H4 (cell line): ENCODE measurements around the gene PGS1. TPM values are rescaled to one million over a fixed set of nuclear protein-coding genes. Genes with fewer than 3 reads are reported as not detected.

Experiments used
- DNase-seq: peaks from one replicate; pipeline ENCODE4 v3.0.0-alpha.2; 2015; ENCODE audit warnings: low spot score
- total RNA-seq: library from RNA; depleted of rRNA; stranded (reverse); fragments of >200 nt; shearing (Covaris generic); gene quantifications from 2 replicates; pipeline ENCODE4 v1.2.3, GENCODE V29; 2014

PGS1 gene
- total RNA-seq, 1 experiment from 2014 or later, result 20.4 TPM

DNA sequence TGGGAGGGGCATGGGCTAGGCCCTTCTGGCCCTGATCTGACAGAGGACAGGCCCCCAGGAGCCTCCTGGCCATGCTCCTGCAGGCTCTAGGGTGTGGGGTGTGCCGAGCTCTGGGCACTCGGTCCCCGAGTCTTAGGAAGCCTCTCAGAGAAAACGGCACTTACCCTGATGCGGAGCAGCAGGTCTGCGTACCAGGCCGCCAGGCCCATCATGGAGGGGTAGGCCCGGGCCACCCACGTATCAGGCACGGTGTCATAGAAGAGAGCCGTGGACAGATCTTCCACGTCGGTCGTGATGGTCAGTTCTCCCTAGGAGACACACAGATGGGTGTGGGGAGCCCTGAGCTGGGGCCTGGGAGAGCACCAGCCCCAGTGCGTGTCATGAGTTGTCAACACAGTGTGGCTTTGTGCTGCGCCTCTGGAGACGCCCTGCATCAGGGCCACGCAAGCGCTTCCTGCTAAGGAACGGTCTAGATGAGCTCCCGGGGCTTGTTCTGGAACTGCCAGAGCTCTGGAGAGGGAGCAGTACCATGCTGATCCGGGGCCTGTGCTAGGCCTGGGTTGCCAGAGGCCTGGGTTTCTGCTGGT lies 47.9 kb downstream of the PGS1 start:
- DNase-seq, result no peak

DNA sequence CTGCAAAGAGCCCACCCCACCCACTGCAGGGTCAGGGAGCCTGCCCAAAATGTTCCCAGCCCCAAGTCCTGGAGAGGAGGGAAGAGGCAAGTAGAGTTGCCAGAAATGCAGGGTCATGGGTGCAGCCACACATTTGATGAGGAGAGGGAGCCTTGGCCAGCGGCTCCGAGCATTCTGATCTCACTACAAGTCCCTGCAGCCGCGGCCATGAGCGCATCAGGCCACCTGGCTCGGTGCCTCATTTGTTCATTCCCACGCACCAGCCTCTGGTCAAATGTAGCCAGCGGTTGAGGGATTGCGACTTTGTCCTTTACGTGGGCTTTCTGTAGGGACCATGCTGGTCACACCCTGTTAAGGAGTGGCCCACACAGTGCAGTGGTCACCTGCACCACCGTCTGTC lies 48.7 kb downstream of the PGS1 start:
- no peak for DNase-seq

DNA sequence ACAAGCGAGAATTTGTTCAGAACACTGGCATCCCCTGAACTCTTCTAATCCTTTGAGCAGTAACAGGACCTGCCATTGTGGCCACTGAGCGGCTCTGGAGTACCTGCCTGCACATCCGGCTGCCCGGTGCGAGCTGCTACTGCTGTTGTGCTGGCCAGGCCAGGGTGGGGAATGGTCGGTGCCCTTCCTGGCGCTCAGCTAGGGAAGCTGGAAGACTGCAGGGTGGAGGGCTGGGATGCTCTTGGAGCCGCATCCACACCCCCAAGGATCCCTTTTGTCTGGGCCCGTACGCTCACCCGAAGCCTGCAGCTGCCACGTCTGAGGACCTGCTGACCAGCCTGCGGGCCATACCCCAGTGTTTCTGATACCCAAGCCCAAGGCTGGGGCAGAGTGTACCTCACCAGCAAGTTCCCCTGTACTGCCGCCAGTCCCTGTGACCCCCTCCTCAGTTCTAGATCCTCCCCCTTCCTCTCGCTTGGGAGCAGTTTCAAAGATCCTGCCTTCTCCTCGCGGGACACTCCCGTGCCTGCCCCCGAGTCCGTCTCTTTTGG lies 49.7 kb downstream of the PGS1 start:
- no peak for DNase-seq

GRCh38 chr17:78428836-78429617 lies 50.6 kb downstream of the PGS1 start:
- DNase-seq, result no peak

GRCh38 chr17:78429618-78429995 lies 51.2 kb downstream of the PGS1 start:
- DNase-seq, result no peak

- no peak for DNase-seq
Observed at GRCh38 chr17:78430892-78431691, 52.6 kb downstream of the PGS1 start.

DNA sequence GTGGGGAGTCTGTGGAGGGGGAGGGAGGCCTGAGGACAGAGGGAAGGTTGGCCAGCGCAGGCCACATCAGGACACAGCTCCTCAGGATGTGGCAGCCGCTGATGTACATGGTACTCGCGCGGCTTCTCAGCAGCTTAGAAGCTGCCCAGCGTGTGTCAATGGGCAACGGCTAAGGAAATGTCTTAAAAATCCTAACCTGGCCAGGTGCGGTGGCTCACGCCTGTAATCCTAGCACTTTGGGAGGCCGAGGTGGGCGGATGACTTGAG lies 53.2 kb downstream of the PGS1 start:
- DNase-seq, result no peak

GRCh38 chr17:78432226-78433012 lies 54.0 kb downstream of the PGS1 start:
- no peak for DNase-seq

- no peak for DNase-seq
Observed at GRCh38 chr17:78433013-78433727, 54.7 kb downstream of the PGS1 start.

- no peak for DNase-seq
Observed at GRCh38 chr17:78433780-78434335, 55.4 kb downstream of the PGS1 start.

DNA sequence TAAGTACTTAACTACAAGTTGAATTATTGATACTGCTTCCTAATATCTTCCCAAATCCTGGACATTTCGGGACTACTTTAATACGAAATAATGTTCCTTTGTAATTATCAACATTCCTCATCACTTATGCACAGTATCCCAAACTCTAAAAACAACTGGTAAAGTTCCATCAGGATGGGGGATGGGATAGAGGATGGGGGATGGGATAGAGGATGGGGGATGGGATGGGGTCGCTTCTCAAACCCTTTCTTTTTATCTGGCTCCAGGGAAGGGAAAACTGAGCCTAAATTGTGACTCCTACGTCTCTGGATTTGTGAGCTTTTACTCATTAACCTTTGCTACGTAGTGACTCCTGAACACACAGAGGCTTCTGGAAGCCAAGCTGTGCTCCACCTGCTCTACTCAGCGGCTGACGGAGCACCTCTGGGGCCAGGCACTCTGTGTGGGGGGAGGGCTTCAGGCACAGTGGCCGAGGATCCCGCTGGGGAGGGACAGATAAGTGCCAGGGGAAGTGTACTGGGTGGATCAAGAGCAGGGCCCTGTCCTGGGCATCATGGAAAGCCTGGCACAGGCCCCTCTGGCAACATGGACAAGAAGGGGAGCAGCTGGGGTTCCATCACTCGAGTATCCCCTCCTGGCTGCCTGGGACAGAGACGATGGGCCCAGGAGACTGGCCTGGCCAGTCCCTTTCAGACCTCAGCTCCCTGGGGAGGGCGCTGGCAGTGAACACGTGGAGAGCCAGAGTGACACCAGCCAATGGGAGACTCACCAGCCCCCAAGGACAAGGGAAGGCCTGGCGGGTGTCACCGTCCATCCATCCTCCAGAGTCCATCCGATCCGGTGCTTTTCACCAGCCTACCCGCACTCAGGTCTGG lies 56.2 kb downstream of the PGS1 start:
- no peak for DNase-seq

DNA sequence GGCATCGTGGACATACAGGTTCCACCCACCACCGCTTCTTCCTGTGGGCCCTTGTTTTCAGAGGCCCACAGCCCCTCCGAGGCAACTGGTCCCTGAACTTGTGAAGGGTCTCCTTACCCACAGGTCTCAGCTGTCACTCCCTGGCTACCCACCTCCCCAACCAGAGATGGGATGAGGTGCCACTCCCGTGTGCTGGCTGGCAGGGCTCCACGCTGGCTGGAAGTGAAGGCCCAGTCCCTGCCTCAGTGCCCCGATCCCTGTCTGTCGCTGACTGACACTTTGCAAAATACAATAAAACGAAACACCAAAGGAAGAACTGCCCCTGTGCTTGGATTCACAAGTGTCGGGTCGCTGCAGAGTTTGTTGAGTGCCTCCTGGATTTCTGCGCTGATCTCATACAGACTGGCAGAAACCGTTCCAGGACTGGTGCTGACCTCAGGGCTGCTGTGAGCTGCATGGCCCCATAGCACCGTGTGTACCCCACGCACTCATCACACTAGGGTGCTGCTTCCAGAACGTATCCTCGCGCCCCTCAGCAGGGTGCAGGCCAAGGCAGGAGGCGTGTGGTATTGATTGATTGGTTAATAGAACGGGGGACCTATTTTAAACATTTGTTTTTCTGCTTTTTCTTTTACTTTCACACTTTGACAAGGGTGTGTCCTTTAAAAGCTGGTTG lies 57.0 kb downstream of the PGS1 start:
- no peak for DNase-seq

- no peak for DNase-seq
Observed at GRCh38 chr17:78437508-78438169, 59.2 kb downstream of the PGS1 start.

DNA sequence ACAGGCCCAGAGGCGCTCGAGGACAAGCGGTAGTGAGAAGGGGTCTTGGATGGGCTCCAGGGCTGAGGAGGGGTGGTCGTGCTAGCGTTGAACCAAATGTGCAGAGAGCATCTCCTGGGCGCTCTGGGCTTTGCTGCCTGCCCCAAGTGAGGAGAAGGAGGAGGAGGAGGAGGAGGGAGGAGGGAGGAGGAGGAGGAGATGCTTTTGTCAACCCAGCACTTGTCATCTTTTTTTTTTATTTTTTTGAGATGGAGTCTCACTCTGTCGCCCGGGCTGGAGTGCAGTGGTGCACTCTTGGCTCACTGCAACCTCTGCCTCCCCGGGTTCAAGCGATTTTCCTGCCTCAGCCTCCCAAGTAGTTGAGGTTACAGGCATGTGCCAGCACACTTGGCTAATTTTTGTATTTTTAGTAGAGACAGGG lies 59.8 kb downstream of the PGS1 start:
- DNase-seq, result no peak

GRCh38 chr17:78438694-78439325 lies 60.4 kb downstream of the PGS1 start:
- DNase-seq, result no peak

DNA sequence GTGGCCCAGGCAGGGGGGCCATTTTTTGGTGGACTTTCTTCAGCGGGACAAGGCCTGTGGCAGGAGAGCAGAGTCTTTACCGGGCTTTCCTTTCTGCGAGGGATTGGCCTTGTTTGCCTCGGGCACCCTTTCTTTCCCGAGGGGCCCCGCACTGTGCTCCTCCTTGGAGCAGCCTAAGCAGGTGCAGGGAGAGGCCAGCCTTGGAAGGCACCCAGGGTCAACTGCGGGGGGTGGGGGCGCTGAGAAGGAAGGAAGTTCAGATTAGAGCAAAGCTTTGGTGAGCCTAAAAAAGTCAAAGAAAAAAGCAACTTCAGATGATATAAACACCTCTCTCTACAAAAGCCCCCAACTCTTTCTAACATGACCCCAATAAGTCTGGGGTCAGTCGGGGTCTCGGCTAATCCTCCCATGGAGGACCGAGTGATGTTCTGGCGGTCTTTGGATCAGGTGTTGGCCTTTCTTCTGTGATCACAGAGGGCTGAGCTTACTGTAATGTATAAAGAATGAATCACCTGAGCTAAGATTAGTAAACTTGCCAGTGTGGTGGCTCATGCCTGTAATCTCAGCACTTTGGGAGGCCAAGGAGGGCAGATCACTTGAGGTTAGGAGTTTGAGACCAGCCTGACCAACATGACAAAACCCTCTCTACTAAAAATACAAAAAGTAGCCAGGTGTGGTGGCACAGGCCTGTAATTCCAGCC lies 63.0 kb downstream of the PGS1 start:
- DNase-seq, result no peak

DNA sequence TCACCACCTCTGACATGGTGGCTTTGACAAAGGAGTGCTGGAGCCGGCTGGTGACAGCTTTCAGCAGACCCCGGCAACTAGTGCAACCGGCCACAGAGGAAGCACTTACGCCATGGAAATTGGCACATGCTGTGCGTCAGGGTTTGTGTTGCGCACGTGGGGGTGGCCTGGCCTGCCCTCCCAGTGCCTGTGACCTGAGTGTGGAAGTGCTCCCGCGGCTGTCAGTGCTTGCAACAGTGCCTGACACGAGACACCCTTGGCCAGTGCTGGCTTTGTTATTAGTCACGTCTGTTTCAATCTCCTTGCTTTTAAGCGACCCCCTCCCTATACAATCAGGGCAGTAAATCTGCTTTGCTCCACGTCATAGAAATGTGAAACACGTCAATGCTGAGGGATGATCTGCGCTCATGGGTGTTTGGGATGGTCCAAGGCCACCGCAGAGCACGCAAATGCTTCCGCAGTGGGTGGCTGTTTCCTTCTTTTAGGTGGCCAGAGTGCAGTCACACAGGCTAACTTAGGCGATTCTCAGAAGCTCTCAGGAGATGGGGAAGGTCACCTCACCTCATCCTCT lies 64.3 kb downstream of the PGS1 start:
- DNase-seq, result no peak
